GM12875 (cell line): ENCODE measurements around the gene BRD4.

Experiments
- H3K4me3 ChIP-seq: one replicate; pipeline ENCODE4 v1.5.1; 2011; ENCODE audit warnings: low read depth, low read length, control low read depth
- TF ChIP-seq, protein P1 (sequence below): IDR thresholded peaks from 2 replicates; pipeline ENCODE4 v1.5.1; 2011; ENCODE audit warnings: low read depth, mild to moderate bottlenecking, control low read depth, inconsistent platforms, low read length, moderate library complexity, borderline replicate concordance; ENCODE audit not compliant: insufficient read depth

BRD4 gene

DNA sequence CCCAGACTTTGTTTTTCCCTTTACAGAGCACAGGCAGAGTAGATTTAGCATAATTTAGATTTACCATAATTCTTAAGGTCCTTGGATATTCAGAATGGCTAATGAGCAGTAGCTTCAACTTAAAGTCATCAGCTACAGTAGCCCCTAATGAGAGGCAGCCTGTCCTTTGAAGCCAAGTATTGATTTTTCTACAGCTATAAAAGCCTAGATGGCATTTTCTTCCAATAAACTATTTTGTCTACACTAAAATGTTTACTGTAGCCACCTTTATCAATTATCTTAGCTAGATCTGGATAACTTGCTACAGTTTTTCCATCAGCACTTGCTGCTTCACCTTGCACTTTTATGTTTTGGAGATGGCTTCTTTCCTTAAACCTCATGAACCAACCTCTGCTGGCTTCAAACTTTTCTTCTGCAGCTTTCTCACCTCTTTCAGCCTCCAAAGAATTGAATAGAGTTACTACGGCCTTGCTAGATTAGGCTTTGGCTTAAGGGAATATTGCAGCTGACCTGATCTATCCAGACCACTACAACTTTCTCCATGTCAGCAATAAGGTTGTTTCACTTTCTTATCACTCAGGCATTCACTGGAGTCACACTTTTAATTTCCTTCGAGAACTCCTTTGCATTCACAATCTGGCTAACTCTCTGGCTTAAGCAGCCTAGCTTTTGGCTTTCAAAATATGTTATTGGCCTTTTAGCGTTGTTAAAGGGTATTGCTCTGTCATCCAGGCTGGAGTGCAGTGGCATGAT lies 26.6 kb downstream of the BRD4 start:
- TF ChIP-seq, protein P1, sequence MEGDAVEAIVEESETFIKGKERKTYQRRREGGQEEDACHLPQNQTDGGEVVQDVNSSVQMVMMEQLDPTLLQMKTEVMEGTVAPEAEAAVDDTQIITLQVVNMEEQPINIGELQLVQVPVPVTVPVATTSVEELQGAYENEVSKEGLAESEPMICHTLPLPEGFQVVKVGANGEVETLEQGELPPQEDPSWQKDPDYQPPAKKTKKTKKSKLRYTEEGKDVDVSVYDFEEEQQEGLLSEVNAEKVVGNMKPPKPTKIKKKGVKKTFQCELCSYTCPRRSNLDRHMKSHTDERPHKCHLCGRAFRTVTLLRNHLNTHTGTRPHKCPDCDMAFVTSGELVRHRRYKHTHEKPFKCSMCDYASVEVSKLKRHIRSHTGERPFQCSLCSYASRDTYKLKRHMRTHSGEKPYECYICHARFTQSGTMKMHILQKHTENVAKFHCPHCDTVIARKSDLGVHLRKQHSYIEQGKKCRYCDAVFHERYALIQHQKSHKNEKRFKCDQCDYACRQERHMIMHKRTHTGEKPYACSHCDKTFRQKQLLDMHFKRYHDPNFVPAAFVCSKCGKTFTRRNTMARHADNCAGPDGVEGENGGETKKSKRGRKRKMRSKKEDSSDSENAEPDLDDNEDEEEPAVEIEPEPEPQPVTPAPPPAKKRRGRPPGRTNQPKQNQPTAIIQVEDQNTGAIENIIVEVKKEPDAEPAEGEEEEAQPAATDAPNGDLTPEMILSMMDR: no peak
- no peak overlapping the region for H3K4me3 ChIP-seq

DNA sequence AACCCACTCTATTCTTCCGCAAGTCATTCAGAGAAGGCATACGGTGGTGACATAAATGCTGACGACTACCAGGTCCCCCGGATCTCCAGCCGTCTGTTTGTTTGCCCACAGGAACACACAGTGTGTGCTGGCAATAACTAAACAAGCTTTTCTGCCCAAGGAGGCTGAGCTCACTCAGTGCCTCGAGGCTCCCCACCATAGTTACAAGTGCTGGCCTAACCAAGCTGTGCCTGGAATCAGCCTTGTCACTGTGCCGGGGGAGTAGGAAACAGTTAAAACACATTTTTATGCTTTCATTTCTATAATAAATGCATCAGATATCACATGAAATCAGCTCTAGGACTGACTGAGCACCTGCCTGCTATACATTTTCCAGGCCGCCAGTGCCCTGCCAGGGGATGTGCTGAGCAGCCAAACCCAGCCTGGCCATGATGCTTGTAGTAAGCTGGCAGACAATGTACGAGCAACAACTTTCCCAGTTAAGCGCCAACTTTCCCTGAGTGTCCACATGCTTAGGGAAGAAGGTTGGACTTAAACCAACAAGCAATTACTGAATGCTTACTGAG lies 28.1 kb downstream of the BRD4 start:
- TF ChIP-seq, protein P1: no peak
- no peak overlapping the region for H3K4me3 ChIP-seq

DNA sequence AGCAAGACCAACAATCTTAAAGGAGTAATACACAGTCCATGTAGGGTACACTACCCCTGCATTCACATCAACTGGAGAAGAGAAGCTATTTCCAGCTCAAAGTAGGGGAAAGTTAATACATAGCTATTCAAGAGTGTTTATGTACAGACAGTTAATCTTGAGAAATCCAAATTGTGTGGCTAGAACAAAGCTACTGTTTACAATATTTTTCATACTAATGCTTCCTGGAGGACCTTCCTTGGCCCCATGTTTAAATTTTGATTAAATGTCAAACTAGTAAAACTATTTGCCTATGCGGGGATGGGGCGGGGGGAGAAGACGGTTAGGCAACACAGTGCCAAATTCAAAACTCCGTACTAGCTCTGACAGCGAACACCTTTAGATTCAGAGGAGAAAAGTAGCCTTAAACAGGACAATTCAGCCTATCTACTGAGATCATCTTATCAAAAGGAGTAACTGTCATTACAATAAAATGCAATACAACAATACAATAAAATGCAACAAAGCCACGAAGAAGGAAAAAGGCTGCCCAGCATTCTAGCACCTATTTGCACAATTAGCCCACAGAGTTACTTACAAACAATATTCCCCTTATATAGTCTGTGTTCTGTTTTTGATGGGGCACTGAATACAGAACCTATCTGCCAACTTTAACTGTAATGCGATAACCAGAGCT lies 29.1 kb downstream of the BRD4 start:
- TF ChIP-seq, protein P1: no peak
- no peak overlapping the region for H3K4me3 ChIP-seq

DNA sequence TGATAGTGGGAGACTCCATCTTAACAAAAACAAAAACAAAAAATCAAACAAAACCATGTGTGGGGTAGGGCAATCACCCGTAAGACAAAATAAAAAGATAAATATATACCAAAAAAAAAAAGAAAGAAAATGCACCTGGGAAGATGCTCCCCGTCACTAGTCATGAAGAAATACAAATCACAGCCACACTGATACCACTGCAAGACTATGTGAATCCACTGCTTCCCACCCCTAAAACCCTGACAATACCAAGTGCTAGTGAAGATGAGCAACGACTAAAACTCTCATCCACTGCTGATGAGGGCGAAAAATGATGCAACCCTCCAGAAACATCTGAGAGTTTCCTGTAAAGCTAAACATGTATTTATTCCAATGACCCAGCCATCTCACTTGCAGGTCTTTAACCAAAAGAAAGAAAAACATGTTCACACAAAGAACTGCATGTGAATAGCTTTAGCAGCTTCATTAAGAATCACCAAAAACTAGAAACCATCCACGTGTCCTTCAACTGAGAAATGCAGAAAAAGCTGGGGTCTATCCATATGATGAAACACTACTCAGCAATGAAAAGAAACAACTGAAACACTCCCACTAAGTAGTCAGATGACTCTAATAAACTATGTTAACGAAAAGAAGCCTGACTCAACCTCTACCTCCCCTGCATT lies 31.7 kb downstream of the BRD4 start:
- TF ChIP-seq, protein P1: no peak
- no peak overlapping the region for H3K4me3 ChIP-seq

DNA sequence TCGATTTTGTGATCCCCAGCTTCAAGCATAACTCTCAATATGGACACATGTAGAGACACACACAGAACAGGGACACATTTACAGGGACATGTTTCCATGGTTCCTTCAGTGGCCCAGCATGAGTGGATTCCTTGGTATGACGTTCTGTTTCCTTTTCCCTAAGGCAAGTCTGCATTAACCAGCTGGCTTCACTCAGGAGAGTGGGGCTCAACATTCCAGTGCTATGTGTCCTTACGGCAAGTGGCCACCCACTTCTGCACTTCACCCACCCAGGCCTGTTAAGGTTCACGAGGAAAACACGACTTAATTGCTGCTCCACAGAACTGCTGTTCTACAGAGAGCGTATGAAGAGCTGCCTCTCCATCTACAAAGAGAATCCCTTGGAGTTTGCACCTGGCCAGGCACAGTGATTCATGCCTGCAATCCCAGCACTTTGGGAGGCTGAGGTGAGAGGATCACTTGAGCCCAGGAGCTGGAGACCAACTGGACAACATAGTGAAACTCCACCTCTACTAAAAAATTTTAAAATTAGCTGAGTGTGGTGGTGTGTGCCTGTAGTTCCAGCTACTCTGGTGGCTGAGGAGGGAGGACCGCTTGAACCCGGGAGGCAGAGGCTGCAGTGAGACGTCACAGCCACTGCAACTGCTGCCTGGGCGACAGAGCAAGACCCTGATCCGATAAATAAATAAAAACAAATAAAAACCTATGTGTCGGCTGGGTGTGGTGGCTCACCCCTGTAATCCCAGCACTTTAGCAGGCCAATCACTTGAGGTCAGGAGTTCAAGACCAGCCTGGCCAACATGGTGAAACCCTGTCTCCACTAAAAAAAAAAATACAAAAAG lies 32.5 kb downstream of the BRD4 start:
- H3K4me3 ChIP-seq: no peak overlapping the region
- TF ChIP-seq, protein P1: no peak

DNA sequence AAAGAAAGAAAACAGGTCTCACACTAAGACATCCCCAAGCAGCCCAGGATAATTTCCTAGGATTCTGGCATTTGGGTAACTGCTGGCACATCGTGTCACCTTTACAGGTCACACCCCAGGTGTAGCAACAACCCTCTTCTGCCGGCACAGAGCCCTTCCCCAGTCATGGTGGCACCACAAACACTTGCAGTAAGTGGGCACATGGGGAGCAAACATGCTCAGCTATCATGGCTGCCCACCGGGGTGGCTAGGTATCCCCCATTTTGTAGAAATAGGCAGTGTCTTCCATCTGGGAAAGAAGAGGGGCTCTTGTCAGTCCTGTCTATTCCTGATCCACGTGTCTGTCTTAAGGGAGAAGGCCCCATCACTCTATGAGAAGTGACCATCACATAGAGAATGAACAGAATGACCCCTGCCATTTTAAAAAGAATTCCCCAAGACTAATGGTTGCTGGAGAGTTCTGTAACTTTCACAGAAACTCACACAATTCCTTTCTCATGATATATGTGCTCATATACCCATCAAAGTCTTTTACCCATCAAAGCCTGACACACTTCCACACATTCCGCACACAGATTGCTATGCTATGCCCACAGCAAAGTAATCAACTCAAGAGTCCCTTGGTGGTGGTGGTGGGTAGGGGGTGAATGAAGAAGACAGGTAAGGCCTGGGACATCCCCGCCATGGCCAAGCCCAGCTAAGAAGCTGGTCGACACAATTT lies 33.3 kb downstream of the BRD4 start:
- no peak overlapping the region for H3K4me3 ChIP-seq
- TF ChIP-seq, protein P1: no peak
